ENCODE measurements around the gene ANKRD17. TPM values are rescaled to one million over a fixed set of nuclear protein-coding genes. Genes with fewer than 3 reads are reported as not detected.

ANKRD17 gene
- total and polyA plus RNA-seq, 9 of the 15 experiments (the other 6 are each of a cell fraction or from before 2014, with no cell fraction given): 25.5 to 86.9 (median 52.2) TPM

DNA sequence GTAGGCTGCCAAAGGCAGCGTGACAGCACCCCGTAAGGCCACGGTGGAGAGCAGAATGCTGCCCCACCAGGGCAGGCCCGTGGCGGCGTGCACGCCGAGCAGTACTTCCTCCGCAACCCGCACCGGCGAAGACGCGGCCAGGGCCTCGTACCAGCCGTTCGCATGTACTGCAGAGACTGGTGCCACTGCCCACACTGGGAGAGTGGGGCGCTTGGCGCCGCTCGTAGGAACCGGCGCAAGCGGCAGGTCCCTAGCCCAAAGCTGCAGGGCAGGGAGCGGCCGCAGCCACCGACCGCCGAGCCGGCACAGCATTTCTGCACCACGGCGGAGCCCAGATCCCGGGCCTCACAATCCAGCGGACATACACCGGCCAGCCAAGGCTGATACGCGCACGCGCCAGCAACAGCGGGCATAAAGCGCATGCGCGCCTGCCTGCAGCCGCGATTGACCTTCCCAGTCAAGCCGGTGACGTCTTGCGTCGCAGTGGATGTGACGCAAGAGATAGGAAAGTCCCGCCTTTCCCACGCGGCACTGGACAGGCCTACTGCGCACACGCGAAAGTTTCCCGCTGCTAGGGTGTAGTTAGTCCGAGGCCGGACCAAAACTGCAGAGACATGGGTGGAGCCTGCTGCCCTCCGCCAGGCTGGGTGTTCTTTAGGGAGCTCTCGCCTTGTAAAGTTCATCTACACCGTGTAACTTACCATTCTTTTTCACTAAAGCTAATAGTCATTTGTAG lies 189.1 kb downstream of the ANKRD17 start, which contains the start of gene COX18 (continued):
- no peak for TF ChIP-seq ZNF318 (IDR thresholded peaks at IDR 0.05; ENCODE audit: borderline replicate concordance in 1 of 2, low read depth in 1 of 2)
- no peak for TF ChIP-seq PCBP1 (IDR thresholded peaks at IDR 0.05; ENCODE audit: low read depth, low read length, poor library complexity, severe bottlenecking)
- TF ChIP-seq SP1 (CRISPR knock-in tag; IDR thresholded peaks at IDR 0.05): peak; percentile 94
- TF ChIP-seq ATF4 (CRISPR knock-in tag; IDR thresholded peaks at IDR 0.05): no peak; the same call in 1 of the 2 replicates
- TF ChIP-seq NCOR1 (IDR thresholded peaks at IDR 0.05): 0 out of 2 replicates have a peak, but pooled peaks have one; percentile 17
- TF ChIP-seq ZNF511 (CRISPR knock-in tag; IDR thresholded peaks at IDR 0.05): 0 out of 2 replicates have a peak, but pooled peaks have one; percentile 84
- no peak for TF ChIP-seq HOMEZ (CRISPR knock-in tag; IDR thresholded peaks at IDR 0.05)
- no peak for TF ChIP-seq ZKSCAN8 (CRISPR knock-in tag; IDR thresholded peaks at IDR 0.05)
- TF ChIP-seq CSDE1 (IDR thresholded peaks at IDR 0.05): peak in 1 of 2 experiments; percentile 84; a peak in 2 of 4 replicates
- TF ChIP-seq WHSC1 (IDR thresholded peaks at IDR 0.05; ENCODE audit: low read length): no peak
- no peak for TF ChIP-seq ARID2 (IDR thresholded peaks at IDR 0.05)
- no peak for TF ChIP-seq GATA2 (CRISPR knock-in tag; IDR thresholded peaks at IDR 0.05)
- TF ChIP-seq, protein P1, sequence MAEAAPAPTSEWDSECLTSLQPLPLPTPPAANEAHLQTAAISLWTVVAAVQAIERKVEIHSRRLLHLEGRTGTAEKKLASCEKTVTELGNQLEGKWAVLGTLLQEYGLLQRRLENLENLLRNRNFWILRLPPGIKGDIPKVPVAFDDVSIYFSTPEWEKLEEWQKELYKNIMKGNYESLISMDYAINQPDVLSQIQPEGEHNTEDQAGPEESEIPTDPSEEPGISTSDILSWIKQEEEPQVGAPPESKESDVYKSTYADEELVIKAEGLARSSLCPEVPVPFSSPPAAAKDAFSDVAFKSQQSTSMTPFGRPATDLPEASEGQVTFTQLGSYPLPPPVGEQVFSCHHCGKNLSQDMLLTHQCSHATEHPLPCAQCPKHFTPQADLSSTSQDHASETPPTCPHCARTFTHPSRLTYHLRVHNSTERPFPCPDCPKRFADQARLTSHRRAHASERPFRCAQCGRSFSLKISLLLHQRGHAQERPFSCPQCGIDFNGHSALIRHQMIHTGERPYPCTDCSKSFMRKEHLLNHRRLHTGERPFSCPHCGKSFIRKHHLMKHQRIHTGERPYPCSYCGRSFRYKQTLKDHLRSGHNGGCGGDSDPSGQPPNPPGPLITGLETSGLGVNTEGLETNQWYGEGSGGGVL (CRISPR knock-in tag; IDR thresholded peaks at IDR 0.05): no peak
